ENCODE results near the gene TEF. TPM values are rescaled to one million over a fixed set of nuclear protein-coding genes. Genes with fewer than 3 reads are reported as not detected.

TEF gene
- total RNA-seq, 1 experiment from 2014 or later = 3.9 TPM

DNA sequence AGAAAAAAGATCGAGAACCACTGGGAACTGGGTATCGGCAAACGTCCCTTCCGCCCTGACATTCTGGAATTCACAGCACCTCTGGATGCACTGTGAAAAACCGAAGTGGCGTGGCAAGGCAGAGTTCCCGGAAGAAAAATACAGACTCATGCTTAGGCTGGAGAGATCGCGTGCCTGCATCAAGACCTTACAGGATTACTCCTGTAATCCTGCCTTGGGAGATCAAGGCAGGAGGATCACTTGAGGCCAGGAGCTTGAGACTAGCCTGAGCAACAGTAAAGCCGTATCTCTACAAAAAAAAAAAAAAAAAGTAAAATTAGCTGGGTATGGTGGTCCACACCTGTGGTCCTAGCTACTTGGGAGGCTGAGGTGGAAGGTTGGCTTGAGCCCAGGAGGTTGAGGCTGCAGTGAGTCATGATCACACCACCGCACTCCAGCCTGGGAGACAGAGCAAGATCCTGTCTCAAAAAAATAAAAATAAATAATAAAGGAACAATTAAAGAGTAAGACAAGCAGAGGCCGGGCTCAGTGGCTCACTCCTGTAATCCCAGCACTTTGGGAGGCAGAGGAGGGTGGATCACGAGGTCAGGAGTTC, 19.9 kb upstream of the TEF start:
- Histone ChIP-seq H3K27ac (ENCODE audit: low read depth, low read length, poor library complexity, severe bottlenecking) (no peak overlapping the region), H3K9me3 (ENCODE audit: low read depth, low read length, poor library complexity, severe bottlenecking) (no peaks in the 10 kb centered on the region), H3K36me3 (ENCODE audit: insufficient read depth, low read length, poor library complexity, severe bottlenecking) (peaks cover 9% of the 10 kb centered on the region), H3K4me3 (ENCODE audit: low read depth, low read length, poor library complexity, severe bottlenecking) (no peak overlapping the region), H3K27me3 (replicated peaks; ENCODE audit: insufficient read depth, low read depth, low read length, poor library complexity) (no peaks in the 10 kb centered on the region), H3K4me1 (ENCODE audit: insufficient read depth, low read length, poor library complexity, severe bottlenecking) (peaks cover 6% of the 10 kb centered on the region)
- no peak for TF ChIP-seq EZH2 (IDR thresholded peaks at IDR 0.05; ENCODE audit: borderline replicate concordance, low read depth, low read length, poor library complexity, severe bottlenecking)
- TF ChIP-seq, protein P1, sequence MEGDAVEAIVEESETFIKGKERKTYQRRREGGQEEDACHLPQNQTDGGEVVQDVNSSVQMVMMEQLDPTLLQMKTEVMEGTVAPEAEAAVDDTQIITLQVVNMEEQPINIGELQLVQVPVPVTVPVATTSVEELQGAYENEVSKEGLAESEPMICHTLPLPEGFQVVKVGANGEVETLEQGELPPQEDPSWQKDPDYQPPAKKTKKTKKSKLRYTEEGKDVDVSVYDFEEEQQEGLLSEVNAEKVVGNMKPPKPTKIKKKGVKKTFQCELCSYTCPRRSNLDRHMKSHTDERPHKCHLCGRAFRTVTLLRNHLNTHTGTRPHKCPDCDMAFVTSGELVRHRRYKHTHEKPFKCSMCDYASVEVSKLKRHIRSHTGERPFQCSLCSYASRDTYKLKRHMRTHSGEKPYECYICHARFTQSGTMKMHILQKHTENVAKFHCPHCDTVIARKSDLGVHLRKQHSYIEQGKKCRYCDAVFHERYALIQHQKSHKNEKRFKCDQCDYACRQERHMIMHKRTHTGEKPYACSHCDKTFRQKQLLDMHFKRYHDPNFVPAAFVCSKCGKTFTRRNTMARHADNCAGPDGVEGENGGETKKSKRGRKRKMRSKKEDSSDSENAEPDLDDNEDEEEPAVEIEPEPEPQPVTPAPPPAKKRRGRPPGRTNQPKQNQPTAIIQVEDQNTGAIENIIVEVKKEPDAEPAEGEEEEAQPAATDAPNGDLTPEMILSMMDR (conservative IDR thresholded peaks at IDR 0.05; ENCODE audit: low read depth, low read length) = no peak
- no peak for DNase-seq (ENCODE audit: low spot score)
- intact Hi-C loops (cut with micrococcal nuclease; ENCODE audit: unreplicated experiment) = no loop called here
- ChIA-PET POLR2A (ENCODE audit: low non-redundant PET) (no interaction called here), CTCF (no interaction called here)
- no TSS peak for BruUV-seq (replicated peaks)

DNA sequence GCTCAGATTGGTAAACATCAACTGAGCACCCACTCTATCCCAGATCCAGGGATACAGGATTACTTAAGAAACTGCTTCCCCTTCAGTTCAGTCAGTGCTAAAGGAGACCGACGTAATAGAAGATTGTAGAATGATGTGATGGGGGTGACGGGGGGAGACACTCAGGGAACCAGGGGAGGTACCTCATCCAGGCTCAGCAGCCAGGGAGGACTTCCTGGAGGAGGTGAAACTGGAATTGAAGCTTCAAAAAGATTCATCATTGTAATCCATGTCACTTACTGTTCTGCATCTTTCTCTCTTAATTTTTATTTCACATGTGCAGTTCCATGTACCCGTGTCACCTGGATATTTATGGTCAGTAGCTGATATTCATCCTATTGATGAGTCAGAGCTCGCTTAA, 19.1 kb upstream of the TEF start:
- ChIA-PET CTCF (no interaction called here), POLR2A (ENCODE audit: low non-redundant PET) (no interaction called here)
- BruUV-seq (replicated peaks) = no TSS peak
- no peaks in the 10 kb centered on the region for H3K9me3 ChIP-seq (ENCODE audit: low read depth, low read length, poor library complexity, severe bottlenecking)
- H3K36me3 ChIP-seq (ENCODE audit: insufficient read depth, low read length, poor library complexity, severe bottlenecking) = peaks cover 2% of the 10 kb centered on the region
- intact Hi-C loops (cut with micrococcal nuclease; ENCODE audit: unreplicated experiment) = no loop called here
- H3K4me3 ChIP-seq (ENCODE audit: low read depth, low read length, poor library complexity, severe bottlenecking) = no peak overlapping the region
- H3K27me3 ChIP-seq (replicated peaks; ENCODE audit: insufficient read depth, low read depth, low read length, poor library complexity) = no peaks in the 10 kb centered on the region
- H3K4me1 ChIP-seq (ENCODE audit: insufficient read depth, low read length, poor library complexity, severe bottlenecking) = peaks cover 14% of the 10 kb centered on the region
- no peak for DNase-seq (ENCODE audit: low spot score)
- TF ChIP-seq, protein P1 (conservative IDR thresholded peaks at IDR 0.05; ENCODE audit: low read depth, low read length) = no peak
- no peak for TF ChIP-seq EZH2 (IDR thresholded peaks at IDR 0.05; ENCODE audit: borderline replicate concordance, low read depth, low read length, poor library complexity, severe bottlenecking)
- no peak overlapping the region for H3K27ac ChIP-seq (ENCODE audit: low read depth, low read length, poor library complexity, severe bottlenecking)

DNA sequence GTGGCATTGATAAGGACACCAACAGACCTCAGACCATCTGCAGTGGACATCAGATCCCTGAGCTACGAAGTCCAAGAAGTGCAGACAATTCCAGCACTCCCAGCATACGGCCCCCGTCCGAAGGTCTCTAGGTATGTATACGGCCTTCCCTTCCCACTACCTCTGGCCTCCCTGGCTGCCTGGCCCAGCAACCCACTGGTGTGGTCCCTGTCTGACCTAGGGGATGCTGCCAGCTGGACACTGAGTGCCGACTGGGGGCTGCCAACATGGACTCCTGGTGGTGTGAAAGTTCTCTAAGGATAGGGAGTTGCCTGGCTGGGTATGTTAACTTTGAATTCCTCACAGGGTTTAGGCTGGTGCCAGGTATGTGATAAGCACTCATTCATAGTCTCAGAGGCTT, 17.5 kb upstream of the TEF start:
- Histone ChIP-seq H3K27ac (ENCODE audit: low read depth, low read length, poor library complexity, severe bottlenecking) (no peak overlapping the region), H3K27me3 (replicated peaks; ENCODE audit: insufficient read depth, low read depth, low read length, poor library complexity) (no peaks in the 10 kb centered on the region), H3K4me3 (ENCODE audit: low read depth, low read length, poor library complexity, severe bottlenecking) (no peak overlapping the region), H3K9me3 (ENCODE audit: low read depth, low read length, poor library complexity, severe bottlenecking) (no peaks in the 10 kb centered on the region), H3K36me3 (ENCODE audit: insufficient read depth, low read length, poor library complexity, severe bottlenecking) (no peaks in the 10 kb centered on the region), H3K4me1 (ENCODE audit: insufficient read depth, low read length, poor library complexity, severe bottlenecking) (peaks cover 17% of the 10 kb centered on the region)
- DNase-seq (ENCODE audit: low spot score) = no peak
- TF ChIP-seq, protein P1 (conservative IDR thresholded peaks at IDR 0.05; ENCODE audit: low read depth, low read length) = no peak
- TF ChIP-seq EZH2 (IDR thresholded peaks at IDR 0.05; ENCODE audit: borderline replicate concordance, low read depth, low read length, poor library complexity, severe bottlenecking) = no peak
- BruUV-seq (replicated peaks) = no TSS peak
- intact Hi-C loops (cut with micrococcal nuclease; ENCODE audit: unreplicated experiment) = no loop called here
- CTCF ChIA-PET = no interaction called here
- POLR2A ChIA-PET (ENCODE audit: low non-redundant PET) = no interaction called here
